ENCODE results near the gene POMC. TPM values are rescaled to one million over a fixed set of nuclear protein-coding genes. Genes with fewer than 3 reads are reported as not detected.

The POMC gene
- total RNA-seq, 3 donors from 2014 or later = 0.29 to 1.8 (median 0.31) TPM

DNA sequence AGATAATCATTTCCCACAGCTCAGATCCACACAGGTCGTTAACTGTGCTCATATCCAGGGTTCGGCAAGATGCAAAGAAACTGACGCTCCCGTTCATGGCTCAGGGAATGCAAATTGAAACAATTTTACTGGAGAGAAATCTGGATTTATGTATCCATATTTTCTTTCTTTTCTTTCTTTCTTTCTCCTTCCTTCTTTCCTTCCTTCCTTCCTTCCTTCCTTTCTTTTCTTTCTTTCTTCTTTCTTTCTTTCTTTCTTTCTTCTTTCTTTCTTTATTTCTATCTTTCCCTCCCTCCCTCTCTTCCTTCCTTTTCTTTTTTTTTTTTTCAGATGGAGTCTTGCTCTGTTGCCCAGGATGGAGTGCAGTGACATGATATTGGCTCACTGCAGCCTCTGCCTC lies 20.0 kb upstream of the POMC start:
- DNase-seq (no peak), ATAC-seq (no peak)
- Histone ChIP-seq H3K36me3 (ENCODE audit: low read depth) (no peaks in the 10 kb centered on the region), H3K4me3 (no peak overlapping the region), H3K9me3 (no peaks in the 10 kb centered on the region), H3K4me1 (ENCODE audit: low read depth) (no peaks in the 10 kb centered on the region)
- intact Hi-C loops (cut with DNase I, micrococcal nuclease) = no loop called here
- TF ChIP-seq, protein P1, sequence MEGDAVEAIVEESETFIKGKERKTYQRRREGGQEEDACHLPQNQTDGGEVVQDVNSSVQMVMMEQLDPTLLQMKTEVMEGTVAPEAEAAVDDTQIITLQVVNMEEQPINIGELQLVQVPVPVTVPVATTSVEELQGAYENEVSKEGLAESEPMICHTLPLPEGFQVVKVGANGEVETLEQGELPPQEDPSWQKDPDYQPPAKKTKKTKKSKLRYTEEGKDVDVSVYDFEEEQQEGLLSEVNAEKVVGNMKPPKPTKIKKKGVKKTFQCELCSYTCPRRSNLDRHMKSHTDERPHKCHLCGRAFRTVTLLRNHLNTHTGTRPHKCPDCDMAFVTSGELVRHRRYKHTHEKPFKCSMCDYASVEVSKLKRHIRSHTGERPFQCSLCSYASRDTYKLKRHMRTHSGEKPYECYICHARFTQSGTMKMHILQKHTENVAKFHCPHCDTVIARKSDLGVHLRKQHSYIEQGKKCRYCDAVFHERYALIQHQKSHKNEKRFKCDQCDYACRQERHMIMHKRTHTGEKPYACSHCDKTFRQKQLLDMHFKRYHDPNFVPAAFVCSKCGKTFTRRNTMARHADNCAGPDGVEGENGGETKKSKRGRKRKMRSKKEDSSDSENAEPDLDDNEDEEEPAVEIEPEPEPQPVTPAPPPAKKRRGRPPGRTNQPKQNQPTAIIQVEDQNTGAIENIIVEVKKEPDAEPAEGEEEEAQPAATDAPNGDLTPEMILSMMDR (IDR thresholded peaks at IDR 0.05) = no peak

DNA sequence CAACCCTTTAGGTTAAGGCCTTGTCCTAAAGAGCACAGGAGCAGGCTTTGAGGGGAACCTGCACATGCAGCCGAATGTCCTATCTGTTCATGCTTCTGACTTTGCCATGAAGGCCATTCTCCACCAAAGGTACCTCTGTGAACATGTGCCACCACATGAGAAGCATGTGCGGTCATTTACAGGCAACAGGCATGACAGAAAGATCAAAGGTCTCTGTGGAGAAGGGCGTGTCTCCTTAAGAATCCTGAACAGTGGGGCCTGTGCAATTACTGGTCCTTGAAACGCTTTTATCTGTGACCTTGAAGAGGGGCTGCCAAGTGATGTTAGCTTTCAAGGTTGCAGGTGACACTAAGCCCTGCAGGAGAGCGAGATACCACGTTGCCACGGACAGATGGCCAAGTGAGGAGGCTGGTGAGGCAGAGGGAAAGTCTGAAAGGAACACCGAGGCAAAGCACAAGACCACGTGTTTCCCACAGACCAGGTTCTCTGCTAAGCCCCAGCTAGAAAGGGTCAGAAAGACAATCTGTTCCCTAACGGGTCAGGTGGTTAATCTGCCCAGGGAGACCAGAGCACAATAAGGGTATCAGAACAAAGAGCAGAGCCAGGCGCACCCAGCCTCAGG lies 19.5 kb upstream of the POMC start:
- intact Hi-C loops (cut with DNase I, micrococcal nuclease) = no loop called here
- Histone ChIP-seq H3K4me3 (no peak overlapping the region), H3K36me3 (ENCODE audit: low read depth) (no peaks in the 10 kb centered on the region), H3K4me1 (ENCODE audit: low read depth) (no peaks in the 10 kb centered on the region), H3K9me3 (no peaks in the 10 kb centered on the region)
- DNase-seq = peak in 1 of 3 donors; percentile 60
- peak; percentile 50 for ATAC-seq
- TF ChIP-seq, protein P1 (IDR thresholded peaks at IDR 0.05) = no peak

DNA sequence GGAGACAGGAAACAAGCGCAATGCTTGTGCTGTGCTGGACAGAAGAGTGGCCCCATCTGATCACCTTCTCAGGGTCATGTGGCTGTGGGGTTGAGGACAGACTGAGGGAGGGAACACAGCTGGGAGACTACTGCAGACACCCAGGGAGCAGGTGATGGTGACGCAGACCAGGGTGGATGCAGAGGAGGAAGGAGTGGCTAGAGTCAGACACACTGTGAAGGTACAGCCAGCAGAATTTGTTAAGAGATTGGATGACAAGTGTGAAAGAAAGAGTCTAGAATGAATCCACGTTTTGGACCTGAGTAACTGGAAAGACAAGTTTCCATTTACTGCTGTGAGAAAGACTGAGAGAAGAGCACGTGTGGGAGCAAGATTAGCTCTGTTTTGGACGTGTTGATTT lies 15.9 kb upstream of the POMC start:
- H3K9me3 ChIP-seq = no peaks in the 10 kb centered on the region
- TF ChIP-seq, protein P1 (IDR thresholded peaks at IDR 0.05) = no peak
- no peak overlapping the region for H3K4me3 ChIP-seq
- no peaks in the 10 kb centered on the region for H3K36me3 ChIP-seq (ENCODE audit: low read depth)
- no peaks in the 10 kb centered on the region for H3K4me1 ChIP-seq (ENCODE audit: low read depth)
- DNase-seq = no peak
- peak; percentile 29 for ATAC-seq
- intact Hi-C loops (cut with DNase I, micrococcal nuclease) = no loop called here

DNA sequence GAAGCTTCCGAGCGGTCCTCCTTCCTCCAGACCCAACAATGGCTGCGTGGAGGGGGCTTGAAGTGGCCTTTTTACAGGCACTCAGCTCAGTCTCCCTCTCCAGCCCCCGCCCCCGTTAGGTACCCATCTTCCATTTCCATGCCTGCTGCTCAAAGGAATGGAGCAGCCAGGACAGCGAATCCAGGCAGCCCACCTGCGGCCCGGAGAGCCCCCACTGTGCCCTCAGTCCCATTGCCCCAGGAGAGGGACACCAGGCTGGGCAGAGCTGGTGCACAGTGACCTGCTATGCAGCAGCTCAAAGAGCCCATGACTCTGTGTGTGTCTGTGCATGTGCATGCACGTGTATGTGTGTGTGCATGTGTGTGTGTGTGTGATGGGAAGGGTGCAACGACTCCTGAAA lies 10.6 kb upstream of the POMC start:
- Histone ChIP-seq H3K9me3 (no peaks in the 10 kb centered on the region), H3K4me3 (no peak overlapping the region), H3K36me3 (ENCODE audit: low read depth) (no peaks in the 10 kb centered on the region), H3K4me1 (ENCODE audit: low read depth) (no peaks in the 10 kb centered on the region)
- intact Hi-C loops (cut with DNase I, micrococcal nuclease) = no loop called here
- TF ChIP-seq, protein P1 (IDR thresholded peaks at IDR 0.05) = no peak
- DNase-seq = no peak
- no peak for ATAC-seq

DNA sequence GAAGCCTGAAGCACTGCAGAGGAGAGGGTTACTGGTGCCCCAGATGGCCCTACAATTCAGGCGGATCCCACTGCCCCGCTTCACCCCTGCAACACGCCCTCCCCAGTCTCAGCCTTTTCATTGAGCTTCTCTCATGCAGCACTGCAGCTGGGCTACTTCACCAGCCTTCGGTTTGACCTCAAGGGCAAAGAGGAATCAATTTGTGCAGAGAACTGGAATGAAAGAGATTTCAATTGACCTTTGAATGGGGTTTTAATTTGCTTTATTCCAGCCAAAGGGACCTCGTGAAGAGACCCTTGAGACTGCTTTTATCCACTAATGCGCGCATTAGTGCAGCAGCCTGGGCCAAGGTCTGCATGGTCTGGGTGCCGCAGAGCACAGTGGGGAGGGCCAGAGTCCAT lies 8.8 kb upstream of the POMC start:
- Histone ChIP-seq H3K4me3 (no peak overlapping the region), H3K9me3 (no peaks in the 10 kb centered on the region), H3K4me1 (ENCODE audit: low read depth) (no peaks in the 10 kb centered on the region), H3K36me3 (ENCODE audit: low read depth) (no peaks in the 10 kb centered on the region)
- intact Hi-C loops (cut with DNase I, micrococcal nuclease) = no loop called here
- no peak for ATAC-seq
- no peak for DNase-seq
- TF ChIP-seq, protein P1 (IDR thresholded peaks at IDR 0.05) = no peak
